Fibroblast of villous mesenchyme (primary cell): ENCODE results near the gene CLDN9. TPM values are rescaled to one million over a fixed set of nuclear protein-coding genes. Genes with fewer than 3 reads are reported as not detected.

ENCODE experiments used
- DNase-seq: peaks from one replicate; pipeline ENCODE4 v3.0.0-alpha.2; 2010; ENCODE audit warnings: low read depth
- H3K4me3 ChIP-seq: 2 replicates; pipeline ENCODE4 v1.5.1; 2011; ENCODE audit warnings: low read depth, mild to moderate bottlenecking, low read length
- CTCF ChIP-seq: IDR thresholded peaks from 2 replicates; pipeline ENCODE4 v1.5.1; 2012; ENCODE audit warnings: low read depth, mild to moderate bottlenecking, low read length; ENCODE audit not compliant: insufficient read depth
- total RNA-seq: library from RNA; depleted of rRNA; stranded (reverse); fragments of >200 nt; gene quantifications from 2 replicates; pipeline ENCODE4 v1.2.3, GENCODE V29; 2012

The CLDN9 gene
- total RNA-seq, 1 donor = not detected

- no peak for TF ChIP-seq CTCF
- no peak overlapping the region for H3K4me3 ChIP-seq
- DNase-seq = no peak
These were observed 42.2 kb upstream of the CLDN9 start for GRCh38 chr16:2970563-2970962.

GRCh38 chr16:2971134-2971984 is 41.4 kb upstream of the CLDN9 start:
- no peak for DNase-seq
- H3K4me3 ChIP-seq = no peak overlapping the region
- TF ChIP-seq CTCF = no peak

- no peak overlapping the region for H3K4me3 ChIP-seq
- DNase-seq = no peak
- TF ChIP-seq CTCF = no peak
These were observed 40.5 kb upstream of the CLDN9 start for GRCh38 chr16:2971985-2972784.

- TF ChIP-seq CTCF = no peak
- H3K4me3 ChIP-seq = no peak overlapping the region
- DNase-seq = no peak
These were observed 39.6 kb upstream of the CLDN9 start for GRCh38 chr16:2973093-2973492.

GRCh38 chr16:2973605-2974318 is 39.0 kb upstream of the CLDN9 start:
- no peak for DNase-seq
- no peak for TF ChIP-seq CTCF
- no peak overlapping the region for H3K4me3 ChIP-seq

GRCh38 chr16:2974319-2975056 is 38.2 kb upstream of the CLDN9 start:
- TF ChIP-seq CTCF = no peak
- no peak for DNase-seq
- no peak overlapping the region for H3K4me3 ChIP-seq
